SK-N-SH (cell line): ENCODE measurements around the gene HOMER2. TPM values are rescaled to one million over a fixed set of nuclear protein-coding genes. Genes with fewer than 3 reads are reported as not detected.

ENCODE experiments used
- CTCF ChIA-PET: fragments of 300-600, 350-600 bp; formaldehyde crosslinking; extraction: SDS; loops from one replicate; lab custom pipeline; 2021; lab: Yijun Ruan, JAX
- POLR2A ChIA-PET: fragments of 350-600 bp; sonication (Branson Sonifier 250); formaldehyde crosslinking; extraction: SDS; loops from one replicate; lab custom pipeline; 2020; ENCODE audit warnings: antibody characterized with exemption, inconsistent platforms; lab: Yijun Ruan, JAX
- DNase-seq: peaks from one replicate; pipeline ENCODE4 v3.0.0; 2012
- H2AFZ ChIP-seq: fragments of 200-600 bp; sonication (generic); 2 replicates; pipeline ENCODE4 v1.8.1; 2016; ENCODE audit warnings: antibody characterized with exemption, mild to moderate bottlenecking, low read depth
- H3F3A ChIP-seq: fragments of 200-600 bp; sonication (generic); replicated peaks from 2 replicates; pipeline ENCODE3; 2016; ENCODE audit warnings: antibody characterized with exemption, mild to moderate bottlenecking; ENCODE audit not compliant: insufficient read depth
- H3K27ac ChIP-seq, 2 experiments: fragments of 200-500 bp in 1 of 2; fragments of 200-600 bp in 1 of 2; sonication (Bioruptor generic) in 1 of 2; sonication (generic), shearing (Covaris generic) in 1 of 2; 2 replicates each; pipeline versions ENCODE4 v1.5.1 to v1.6.1; 2014 to 2016; ENCODE audit warnings: low read depth in 2 of 2, inconsistent platforms in 1 of 2, low read length in 1 of 2, mild to moderate bottlenecking in 1 of 2, mixed read lengths in 1 of 2
- H3K27me3 ChIP-seq: fragments of 200-600 bp; sonication (generic), shearing (Covaris generic); 2 replicates; pipeline ENCODE4 v1.6.1; 2016; ENCODE audit warnings: mixed run types; ENCODE audit not compliant: insufficient read depth
- H3K36me3 ChIP-seq, 2 experiments: fragments of 200-500 bp in 1 of 2; fragments of 200-600 bp in 1 of 2; sonication (Bioruptor generic) in 1 of 2; sonication (generic) in 1 of 2; replicated peaks in 1 of 2; 2 replicates each; pipeline versions ENCODE3 to v1.5.1; 2014 to 2016; ENCODE audit warnings: low read length in 1 of 2, mild to moderate bottlenecking in 1 of 2; ENCODE audit not compliant: insufficient read depth in 2 of 2, control insufficient read depth in 1 of 2
- H3K4me1 ChIP-seq, 2 experiments: fragments of 200-500 bp in 1 of 2; fragments of 200-600 bp in 1 of 2; sonication (Bioruptor generic) in 1 of 2; sonication (generic), shearing (Covaris generic) in 1 of 2; 2 replicates each; pipeline versions ENCODE4 v1.5.1 to v1.6.1; 2014 to 2016; ENCODE audit warnings: low read depth in 1 of 2, low read length in 1 of 2, mixed run types in 1 of 2; ENCODE audit not compliant: insufficient read depth in 2 of 2, control insufficient read depth in 1 of 2
- H3K4me2 ChIP-seq: fragments of 200-600 bp; sonication (generic), shearing (Covaris generic); 2 replicates; pipeline ENCODE4 v1.6.1; 2017; ENCODE audit warnings: mixed run types
- H3K4me3 ChIP-seq, 2 experiments: fragments of 200-500 bp in 1 of 2; fragments of 200-600 bp in 1 of 2; sonication (Bioruptor generic) in 1 of 2; sonication (generic), shearing (Covaris generic) in 1 of 2; 2 replicates each; pipeline versions ENCODE4 v1.5.1 to v1.8.1; 2014 to 2016; ENCODE audit warnings: low read depth in 2 of 2, inconsistent platforms in 1 of 2, low read length in 1 of 2, mild to moderate bottlenecking in 1 of 2, mixed read lengths in 1 of 2, moderate library complexity in 1 of 2
- H3K79me2 ChIP-seq: fragments of 200-600 bp; sonication (generic); 2 replicates; pipeline ENCODE4 v1.8.1; 2017; ENCODE audit warnings: mild to moderate bottlenecking; ENCODE audit not compliant: insufficient read depth
- H3K9ac ChIP-seq: fragments of 200-600 bp; sonication (generic); 2 replicates; pipeline ENCODE4 v1.6.1; 2017; ENCODE audit warnings: mixed run types
- H3K9me2 ChIP-seq: fragments of 200-600 bp; sonication (generic); 2 replicates; pipeline ENCODE4 v1.6.1; 2017; ENCODE audit warnings: mixed run types
- H3K9me3 ChIP-seq: fragments of 200-600 bp; sonication (generic); 2 replicates; pipeline ENCODE4 v1.6.1; 2017; ENCODE audit warnings: mixed run types, mild to moderate bottlenecking, moderate library complexity
- H4K20me1 ChIP-seq: fragments of 200-600 bp; sonication (generic); 2 replicates; pipeline ENCODE4 v1.6.1; 2017; ENCODE audit warnings: mild to moderate bottlenecking, mixed run types; ENCODE audit not compliant: insufficient read depth
- CHD2 ChIP-seq: fragments of 150-350 bp; IDR thresholded peaks from 2 replicates; pipeline ENCODE4 v1.6.1; 2018; ENCODE audit warnings: low read length; ENCODE audit not compliant: partially characterized antibody
- CTCF ChIP-seq: fragments of 200-600 bp; sonication (generic); IDR thresholded peaks from 2 replicates; pipeline ENCODE4 v1.6.1; 2017; ENCODE audit warnings: antibody characterized with exemption, mild to moderate bottlenecking, moderate library complexity
- FOSL2 ChIP-seq: IDR thresholded peaks from 2 replicates; pipeline ENCODE4 v1.4.0; 2012; ENCODE audit warnings: low read depth, mild to moderate bottlenecking, moderate library complexity, borderline replicate concordance
- FOXJ3 ChIP-seq: sonication (generic); formaldehyde crosslinking; IDR thresholded peaks from 2 replicates; pipeline ENCODE4 v1.5.1; 2020; ENCODE audit warnings: mild to moderate bottlenecking, missing genetic modification reagents
- FOXM1 ChIP-seq: IDR thresholded peaks from 2 replicates; pipeline ENCODE4 v1.4.0; 2012; ENCODE audit warnings: low read depth, mild to moderate bottlenecking
- GABPA ChIP-seq: IDR thresholded peaks from 2 replicates; pipeline ENCODE4 v1.4.0; 2012; ENCODE audit warnings: low read depth, mild to moderate bottlenecking
- MEF2A ChIP-seq: IDR thresholded peaks from 2 replicates; pipeline ENCODE4 v1.4.0; 2012; ENCODE audit warnings: low read depth, borderline replicate concordance
- MXI1 ChIP-seq: IDR thresholded peaks from 2 replicates; pipeline ENCODE4 v1.6.1; 2012; ENCODE audit warnings: mild to moderate bottlenecking, low read depth, low read length, improper control_type of control experiment
- NFIC ChIP-seq: IDR thresholded peaks from 2 replicates; pipeline ENCODE4 v1.4.0; 2012; ENCODE audit warnings: borderline replicate concordance
- NRF1 ChIP-seq: IDR thresholded peaks from 2 replicates; pipeline ENCODE4 v1.6.1; 2012; ENCODE audit warnings: low read depth, mild to moderate bottlenecking, low read length
- POLR2AphosphoS5 ChIP-seq: IDR thresholded peaks from 2 replicates; pipeline ENCODE4 v1.6.1; 2012; ENCODE audit warnings: low read depth, low read length
- RAD21 ChIP-seq: IDR thresholded peaks from 2 replicates; pipeline ENCODE4 v1.6.1; 2012; ENCODE audit warnings: mild to moderate bottlenecking, low read length
- RCOR1 ChIP-seq: fragments of 150-350 bp; IDR thresholded peaks from 2 replicates; pipeline ENCODE4 v1.6.1; 2017; ENCODE audit warnings: antibody characterized with exemption, low read length
- TAF1 ChIP-seq: IDR thresholded peaks from 2 replicates; pipeline ENCODE4 v1.6.1; 2012; ENCODE audit warnings: low read depth, mild to moderate bottlenecking, low read length, moderate library complexity, borderline replicate concordance
- TEAD4 ChIP-seq: IDR thresholded peaks from 2 replicates; pipeline ENCODE4 v1.4.0; 2012; ENCODE audit warnings: mild to moderate bottlenecking, borderline replicate concordance; ENCODE audit not compliant: insufficient read depth
- WGBS: methylation state at CpG from one replicate; pipeline ENCODE4 v1.1.6; 2017; ENCODE audit warnings: low lambda C conversion rate; 5-methylcytosine and 5-hydroxymethylcytosine counted together
- polyA plus RNA-seq, 3 experiments: library from polyadenylated mRNA; depleted of rRNA; stranded (reverse); fragments of >200 nt; gene quantifications; 2 replicates each; pipeline ENCODE4 v1.2.3, GENCODE V29; 2012
- TF ChIP-seq, protein P1 (sequence below): IDR thresholded peaks from 2 replicates; pipeline ENCODE4; 2012
- TF ChIP-seq, protein P2 (sequence below): IDR thresholded peaks from 2 replicates; pipeline ENCODE4 v1.4.0; 2012; ENCODE audit warnings: low read depth, borderline replicate concordance
- TF ChIP-seq, protein P3 (sequence below): IDR thresholded peaks from 2 replicates; pipeline ENCODE4 v1.4.0; 2012; ENCODE audit warnings: low read depth
- TF ChIP-seq, protein P4 (sequence below): fragments of 150-350 bp; IDR thresholded peaks from 2 replicates; pipeline ENCODE4 v1.6.1; 2016; ENCODE audit warnings: mild to moderate bottlenecking, low read depth, low read length

The HOMER2 gene
- polyA plus RNA-seq, 1 of the 3 experiments (the other 2 are of a cell fraction), result 7.3 TPM

- CTCF ChIA-PET, result interaction anchor here (1.0 kb wide), 1 partner anchor 161 kb away, joined by 3 read pairs; no protein-coding TSS in a partner anchor
- DNase-seq, result no peak
- Histone ChIP-seq H3K4me3 (no peak overlapping the region), H3K9ac (no peak overlapping the region), H2AFZ (no peak overlapping the region), H3K27ac (no peak overlapping the region), H3K9me3 (no peaks in the 10 kb centered on the region), H3K4me2 (no peak overlapping the region), H3K79me2 (no peaks in the 10 kb centered on the region), H3F3A (peaks cover under 1% of the 10 kb centered on the region), H3K36me3 (peaks cover 24 to 41% of the 10 kb centered on the region in 2 experiments), H3K4me1 (no peaks in the 10 kb centered on the region), H4K20me1 (no peaks in the 10 kb centered on the region), H3K27me3 (no peaks in the 10 kb centered on the region), H3K9me2 (no peaks in the 10 kb centered on the region)
- POLR2A ChIA-PET, result no interaction called here
- TF ChIP-seq GABPA (no peak), FOXJ3 (CRISPR knock-in tag) (no peak), CTCF (no peak), POLR2AphosphoS5 (no peak), NFIC (no peak), RCOR1 (no peak)
These were observed 113.4 kb downstream of the HOMER2 start for GRCh38 chr15:82839136-82839535.

DNA sequence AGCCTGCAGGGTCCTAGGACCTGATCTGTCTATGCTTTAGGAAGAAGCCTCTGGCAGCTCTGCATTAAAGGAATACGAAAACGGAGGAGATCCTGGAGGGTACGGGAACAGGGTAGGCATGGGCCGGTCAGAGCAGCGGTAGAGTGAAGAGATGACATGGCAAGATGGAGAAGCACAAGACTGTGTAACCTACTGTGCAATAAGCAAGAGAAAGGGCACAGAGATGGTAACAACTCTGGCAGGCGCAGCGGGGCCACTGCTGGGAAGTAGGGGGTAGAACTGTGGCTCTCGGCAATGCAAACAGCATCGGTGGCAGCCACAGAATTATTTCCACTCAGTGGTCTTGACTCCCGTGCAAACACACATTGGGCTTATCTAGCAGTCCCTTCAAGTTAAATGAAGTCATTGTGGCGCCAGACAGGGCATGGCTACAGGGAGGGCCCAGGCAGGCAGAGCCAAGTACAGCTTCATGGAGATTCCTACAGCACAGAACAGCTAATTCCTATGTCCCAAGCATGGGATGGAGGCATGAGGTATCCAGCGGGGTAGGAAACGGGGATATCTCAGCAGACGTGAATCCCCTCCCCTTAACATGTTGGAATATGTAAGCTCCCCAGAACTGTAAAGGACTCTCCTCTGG, 114.3 kb downstream of the HOMER2 start:
- ChIA-PET CTCF (interaction anchor here (1.0 to 1.4 kb wide), 2 partner anchors 12 to 162 kb away, joined by 3 to 10 read pairs; no protein-coding TSS in a partner anchor), POLR2A (no interaction called here)
- Histone ChIP-seq H3K79me2 (no peaks in the 10 kb centered on the region), H3K4me1 (peaks cover 0 to 1% of the 10 kb centered on the region in 2 experiments; a peak in 1 of 4 replicates), H3K4me2 (no peak overlapping the region), H3K27ac (no peak overlapping the region), H4K20me1 (no peaks in the 10 kb centered on the region), H3K27me3 (no peaks in the 10 kb centered on the region), H3K9ac (no peak overlapping the region), H3K36me3 (peaks cover 26 to 48% of the 10 kb centered on the region in 2 experiments), H3F3A (peaks cover 7% of the 10 kb centered on the region), H2AFZ (no peak overlapping the region), H3K9me2 (no peaks in the 10 kb centered on the region), H3K9me3 (no peaks in the 10 kb centered on the region), H3K4me3 (no peak overlapping the region)
- 93% methylated on average over 14 of the region's 14 CpGs for WGBS
- no peak for TF ChIP-seq TAF1
- no peak for TF ChIP-seq FOXM1
- no peak for TF ChIP-seq MEF2A
- TF ChIP-seq NRF1, result no peak
- TF ChIP-seq, protein P1, sequence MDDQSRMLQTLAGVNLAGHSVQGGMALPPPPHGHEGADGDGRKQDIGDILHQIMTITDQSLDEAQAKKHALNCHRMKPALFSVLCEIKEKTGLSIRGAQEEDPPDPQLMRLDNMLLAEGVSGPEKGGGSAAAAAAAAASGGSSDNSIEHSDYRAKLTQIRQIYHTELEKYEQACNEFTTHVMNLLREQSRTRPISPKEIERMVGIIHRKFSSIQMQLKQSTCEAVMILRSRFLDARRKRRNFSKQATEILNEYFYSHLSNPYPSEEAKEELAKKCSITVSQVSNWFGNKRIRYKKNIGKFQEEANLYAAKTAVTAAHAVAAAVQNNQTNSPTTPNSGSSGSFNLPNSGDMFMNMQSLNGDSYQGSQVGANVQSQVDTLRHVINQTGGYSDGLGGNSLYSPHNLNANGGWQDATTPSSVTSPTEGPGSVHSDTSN, result no peak
- TF ChIP-seq, protein P2, sequence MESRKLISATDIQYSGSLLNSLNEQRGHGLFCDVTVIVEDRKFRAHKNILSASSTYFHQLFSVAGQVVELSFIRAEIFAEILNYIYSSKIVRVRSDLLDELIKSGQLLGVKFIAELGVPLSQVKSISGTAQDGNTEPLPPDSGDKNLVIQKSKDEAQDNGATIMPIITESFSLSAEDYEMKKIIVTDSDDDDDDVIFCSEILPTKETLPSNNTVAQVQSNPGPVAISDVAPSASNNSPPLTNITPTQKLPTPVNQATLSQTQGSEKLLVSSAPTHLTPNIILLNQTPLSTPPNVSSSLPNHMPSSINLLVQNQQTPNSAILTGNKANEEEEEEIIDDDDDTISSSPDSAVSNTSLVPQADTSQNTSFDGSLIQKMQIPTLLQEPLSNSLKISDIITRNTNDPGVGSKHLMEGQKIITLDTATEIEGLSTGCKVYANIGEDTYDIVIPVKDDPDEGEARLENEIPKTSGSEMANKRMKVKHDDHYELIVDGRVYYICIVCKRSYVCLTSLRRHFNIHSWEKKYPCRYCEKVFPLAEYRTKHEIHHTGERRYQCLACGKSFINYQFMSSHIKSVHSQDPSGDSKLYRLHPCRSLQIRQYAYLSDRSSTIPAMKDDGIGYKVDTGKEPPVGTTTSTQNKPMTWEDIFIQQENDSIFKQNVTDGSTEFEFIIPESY, result no peak
- TF ChIP-seq FOSL2, result no peak
- TF ChIP-seq MXI1, result no peak
- TF ChIP-seq RAD21, result no peak
- no peak for TF ChIP-seq TEAD4
- TF ChIP-seq, protein P3, sequence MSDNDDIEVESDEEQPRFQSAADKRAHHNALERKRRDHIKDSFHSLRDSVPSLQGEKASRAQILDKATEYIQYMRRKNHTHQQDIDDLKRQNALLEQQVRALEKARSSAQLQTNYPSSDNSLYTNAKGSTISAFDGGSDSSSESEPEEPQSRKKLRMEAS, result no peak
- TF ChIP-seq, protein P4, sequence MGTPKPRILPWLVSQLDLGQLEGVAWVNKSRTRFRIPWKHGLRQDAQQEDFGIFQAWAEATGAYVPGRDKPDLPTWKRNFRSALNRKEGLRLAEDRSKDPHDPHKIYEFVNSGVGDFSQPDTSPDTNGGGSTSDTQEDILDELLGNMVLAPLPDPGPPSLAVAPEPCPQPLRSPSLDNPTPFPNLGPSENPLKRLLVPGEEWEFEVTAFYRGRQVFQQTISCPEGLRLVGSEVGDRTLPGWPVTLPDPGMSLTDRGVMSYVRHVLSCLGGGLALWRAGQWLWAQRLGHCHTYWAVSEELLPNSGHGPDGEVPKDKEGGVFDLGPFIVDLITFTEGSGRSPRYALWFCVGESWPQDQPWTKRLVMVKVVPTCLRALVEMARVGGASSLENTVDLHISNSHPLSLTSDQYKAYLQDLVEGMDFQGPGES, result no peak
- no peak for TF ChIP-seq CHD2
- DNase-seq, result no peak
